Caco-2 (cell line): ENCODE measurements around the gene CFAP77. TPM values are rescaled to one million over a fixed set of nuclear protein-coding genes. Genes with fewer than 3 reads are reported as not detected.

Experiments
- BruUV-seq: library from RNA; stranded (reverse); fragments of 400-500 nt; replicated peaks from 2 replicates; lab custom pipeline; 2021; lab: Mats Ljungman, UMichigan
- CTCF ChIA-PET: fragments of 300-600 bp; sonication (Branson Sonifier 250); formaldehyde crosslinking; loops from one replicate; lab custom pipeline; 2022; ENCODE audit warnings: antibody characterized with exemption; lab: Charles Lee
- POLR2A ChIA-PET: fragments of 300-600 bp; sonication (Branson Sonifier 250); formaldehyde crosslinking; loops from one replicate; lab custom pipeline; 2022; ENCODE audit warnings: antibody characterized with exemption; lab: Charles Lee
- DNase-seq, 2 experiments: peaks; one replicate each; pipeline versions ENCODE4 v3.0.0 to v3.0.0-alpha.2; 2020 to 2022
- H3K27me3 ChIP-seq: replicated peaks from 2 replicates; pipeline ENCODE4 v1.6.0; 2011; ENCODE audit warnings: low read length; ENCODE audit not compliant: control insufficient read depth, insufficient read depth
- H3K36me3 ChIP-seq: 2 replicates; pipeline ENCODE4 v1.5.1; 2011; ENCODE audit warnings: low read length; ENCODE audit not compliant: control insufficient read depth, insufficient read depth
- H3K4me1 ChIP-seq: fragments of 250-450 bp; sonication (Bioruptor Pico); 2 replicates; pipeline ENCODE4 v1.5.1; 2020; ENCODE audit warnings: mild to moderate bottlenecking
- H3K4me3 ChIP-seq: 2 replicates; pipeline ENCODE4 v1.5.1; 2011; ENCODE audit warnings: low read depth, mild to moderate bottlenecking, control low read depth, low read length
- H3K9me3 ChIP-seq: fragments of 250-450 bp; sonication (Bioruptor Pico); 2 replicates; pipeline ENCODE4 v1.5.1; 2020; ENCODE audit warnings: mild to moderate bottlenecking, moderate library complexity
- H3K27ac Mint-ChIP-seq: one replicate; pipeline ENCODE4 v1.8.0; 2022; ENCODE audit warnings: mixed read lengths; ENCODE audit not compliant: unreplicated experiment
- H3K27me3 Mint-ChIP-seq: one replicate; pipeline ENCODE4 v1.8.0; 2022; ENCODE audit warnings: mixed read lengths; ENCODE audit not compliant: insufficient read depth, unreplicated experiment
- H3K36me3 Mint-ChIP-seq: one replicate; pipeline ENCODE4 v1.8.0; 2022; ENCODE audit warnings: mild to moderate bottlenecking, mixed read lengths; ENCODE audit not compliant: insufficient read depth, unreplicated experiment
- H3K4me1 Mint-ChIP-seq: one replicate; pipeline ENCODE4 v1.8.0; 2022; ENCODE audit warnings: low read depth, mixed read lengths; ENCODE audit not compliant: unreplicated experiment
- H3K4me3 Mint-ChIP-seq: one replicate; pipeline ENCODE4 v1.8.0; 2022; ENCODE audit warnings: mild to moderate bottlenecking, moderate library complexity, mixed read lengths; ENCODE audit not compliant: unreplicated experiment
- H3K9me3 Mint-ChIP-seq: one replicate; pipeline ENCODE4 v1.8.0; 2022; ENCODE audit warnings: mixed read lengths; ENCODE audit not compliant: unreplicated experiment
- CTCF ChIP-seq, 2 experiments: fragments of 200-600 bp in 1 of 2; IDR thresholded peaks; 1 replicate in 1 of 2; 2 replicates in 1 of 2; pipeline versions ENCODE4 v1.5.1 to v1.8.0; 2011 to 2022; ENCODE audit warnings: antibody characterized with exemption in 1 of 2, control low read depth in 1 of 2, inconsistent platforms in 1 of 2, low read depth in 1 of 2, low read length in 1 of 2, mild to moderate bottlenecking in 1 of 2, moderate library complexity in 1 of 2; ENCODE audit not compliant: insufficient read depth in 1 of 2, severe bottlenecking in 1 of 2, unreplicated experiment in 1 of 2
- intact Hi-C: fragments of 100-400 bp; cut with micrococcal nuclease; formaldehyde crosslinking; loops from one replicate; pipeline ENCODE4 v1.10.0; 2022; ENCODE audit not compliant: unreplicated experiment
- total RNA-seq: library from RNA; stranded (reverse); gene quantifications from 2 replicates; pipeline ENCODE4 v1.2.3, GENCODE V29; 2022

The CFAP77 gene
- total RNA-seq, 1 experiment from 2014 or later = not detected

GRCh38 chr9:132559711-132560110 lies 149.7 kb downstream of the CFAP77 start:
- Histone ChIP-seq H3K27me3 (no peaks in the 10 kb centered on the region), H3K9me3 (no peaks in the 10 kb centered on the region), H3K4me1 (no peaks in the 10 kb centered on the region), H3K36me3 (no peaks in the 10 kb centered on the region), H3K4me3 (no peak overlapping the region)
- no peak overlapping the region for H3K4me3 Mint-ChIP-seq
- CTCF ChIA-PET = no interaction called here
- H3K27ac Mint-ChIP-seq = no peak overlapping the region
- no peak for TF ChIP-seq CTCF (IDR thresholded peaks at IDR 0.05; ENCODE audit: insufficient read depth in 1 of 2, low read depth in 1 of 2, low read length in 1 of 2, severe bottlenecking in 1 of 2, unreplicated experiment in 1 of 2)
- intact Hi-C loops = no loop called here
- peaks cover 36% of the 10 kb centered on the region for H3K27me3 Mint-ChIP-seq
- H3K4me1 Mint-ChIP-seq = no peaks in the 10 kb centered on the region
- no peaks in the 10 kb centered on the region for H3K9me3 Mint-ChIP-seq
- DNase-seq = no peak
- BruUV-seq = no TSS peak
- no peaks in the 10 kb centered on the region for H3K36me3 Mint-ChIP-seq
- POLR2A ChIA-PET = no interaction called here

- Mint-ChIP-seq H3K27ac (no peak overlapping the region), H3K27me3 (peaks cover 32% of the 10 kb centered on the region), H3K36me3 (no peaks in the 10 kb centered on the region), H3K4me1 (no peaks in the 10 kb centered on the region), H3K4me3 (no peak overlapping the region), H3K9me3 (no peaks in the 10 kb centered on the region)
- Histone ChIP-seq H3K36me3 (no peaks in the 10 kb centered on the region), H3K9me3 (no peaks in the 10 kb centered on the region), H3K4me3 (no peak overlapping the region), H3K4me1 (no peaks in the 10 kb centered on the region), H3K27me3 (no peaks in the 10 kb centered on the region)
- no TSS peak for BruUV-seq
- intact Hi-C loops = no loop called here
- DNase-seq = no peak
- ChIA-PET POLR2A (no interaction called here), CTCF (interaction anchor here (0.5 to 0.6 kb wide), 2 partner anchors 283 to 657 kb away, joined by 3 to 5 read pairs; no protein-coding TSS in a partner anchor)
- no peak for TF ChIP-seq CTCF (IDR thresholded peaks at IDR 0.05; ENCODE audit: insufficient read depth in 1 of 2, low read depth in 1 of 2, low read length in 1 of 2, severe bottlenecking in 1 of 2, unreplicated experiment in 1 of 2)
These were observed 150.7 kb downstream of the CFAP77 start for GRCh38 chr9:132560616-132561202.

GRCh38 chr9:132562306-132562573 lies 152.2 kb downstream of the CFAP77 start:
- CTCF ChIA-PET = no interaction called here
- Mint-ChIP-seq H3K4me3 (no peak overlapping the region), H3K4me1 (no peaks in the 10 kb centered on the region), H3K9me3 (no peaks in the 10 kb centered on the region), H3K27ac (no peak overlapping the region), H3K36me3 (no peaks in the 10 kb centered on the region), H3K27me3 (peaks cover 32% of the 10 kb centered on the region)
- Histone ChIP-seq H3K27me3 (no peaks in the 10 kb centered on the region), H3K9me3 (no peaks in the 10 kb centered on the region), H3K36me3 (no peaks in the 10 kb centered on the region), H3K4me1 (no peaks in the 10 kb centered on the region), H3K4me3 (no peak overlapping the region)
- POLR2A ChIA-PET = no interaction called here
- intact Hi-C loops = no loop called here
- no peak for DNase-seq
- BruUV-seq = no TSS peak
- no peak for TF ChIP-seq CTCF (IDR thresholded peaks at IDR 0.05; ENCODE audit: insufficient read depth in 1 of 2, low read depth in 1 of 2, low read length in 1 of 2, severe bottlenecking in 1 of 2, unreplicated experiment in 1 of 2)
